CD14-positive monocyte (primary cell): Measurements from ENCODE around the gene LSM14B. TPM values are rescaled to one million over a fixed set of nuclear protein-coding genes. Genes with fewer than 3 reads are reported as not detected.
A peak's percentile ranks its signal among the peaks of the same experiment; 100 is the strongest.

Experiments
- DNase-seq, 3 donors: peaks; one replicate each; pipeline ENCODE4 v3.0.0-alpha.2; 2011 to 2022
- H2AFZ ChIP-seq: 2 replicates; pipeline ENCODE4 v1.6.0; 2012; ENCODE audit warnings: mild to moderate bottlenecking, low read depth, low read length, inconsistent platforms; ENCODE audit not compliant: insufficient read depth, poor library complexity, severe bottlenecking
- H3K27ac ChIP-seq, 2 donors: 1 replicate in 1 of 2; 2 replicates in 1 of 2; pipeline ENCODE4 v1.5.1; 2012 to 2013; ENCODE audit warnings: low read length in 2 of 2, control low read depth in 1 of 2, inconsistent platforms in 1 of 2, low read depth in 1 of 2, mild to moderate bottlenecking in 1 of 2
- H3K27me3 ChIP-seq, 2 donors: one replicate each; pipeline versions ENCODE4 v1.6.0 to v1.6.1; 2011 to 2013; ENCODE audit warnings: low read length in 2 of 2; ENCODE audit not compliant: control insufficient read depth in 2 of 2, insufficient read depth in 2 of 2
- H3K36me3 ChIP-seq, 2 donors: replicated peaks in 1 of 2; 1 replicate in 1 of 2; 2 replicates in 1 of 2; pipeline versions ENCODE4 v1.5.1 to v1.6.1; 2012 to 2013; ENCODE audit warnings: low read length in 2 of 2, control low read depth in 1 of 2, inconsistent platforms in 1 of 2, mild to moderate bottlenecking in 1 of 2; ENCODE audit not compliant: insufficient read depth in 2 of 2, control insufficient read depth in 1 of 2
- H3K4me1 ChIP-seq, 2 donors: 1 replicate in 1 of 2; 2 replicates in 1 of 2; pipeline versions ENCODE4 v1.5.1 to v1.6.1; 2012 to 2013; ENCODE audit warnings: low read length in 2 of 2, control low read depth in 1 of 2, inconsistent platforms in 1 of 2, mild to moderate bottlenecking in 1 of 2, moderate library complexity in 1 of 2; ENCODE audit not compliant: insufficient read depth in 2 of 2, control insufficient read depth in 1 of 2
- H3K4me2 ChIP-seq: replicated peaks from 2 replicates; pipeline ENCODE3; 2012; ENCODE audit warnings: low read length, moderate library complexity, mild to moderate bottlenecking; ENCODE audit not compliant: poor library complexity, severe bottlenecking; ENCODE audit errors: extremely low read depth
- H3K4me3 ChIP-seq, 3 experiments: fragments of 200-600 bp in 1 of 3; sonication (generic) in 1 of 3; replicated peaks in 1 of 3; 1 replicate in 2 of 3; 2 replicates in 1 of 3; pipeline ENCODE4 v1.5.1; 2011 to 2013; ENCODE audit warnings: low read length in 3 of 3, mild to moderate bottlenecking in 3 of 3, control low read depth in 2 of 3, low read depth in 2 of 3, inconsistent platforms in 1 of 3, moderate library complexity in 1 of 3
- H3K79me2 ChIP-seq: 2 replicates; pipeline ENCODE4 v1.6.0; 2012; ENCODE audit warnings: mild to moderate bottlenecking, control low read depth, inconsistent platforms, low read length, moderate library complexity; ENCODE audit not compliant: insufficient read depth
- H3K9ac ChIP-seq: 2 replicates; pipeline ENCODE4 v1.6.0; 2017; ENCODE audit warnings: low read length, mild to moderate bottlenecking; ENCODE audit not compliant: insufficient read depth, poor library complexity, severe bottlenecking
- H3K9me3 ChIP-seq, 2 donors: replicated peaks in 1 of 2; 1 replicate in 1 of 2; 2 replicates in 1 of 2; pipeline versions ENCODE4 v1.5.1 to v1.6.1; 2012 to 2013; ENCODE audit warnings: low read length in 2 of 2, control low read depth in 1 of 2; ENCODE audit not compliant: control insufficient read depth in 1 of 2, insufficient read depth in 1 of 2
- H4K20me1 ChIP-seq: 2 replicates; pipeline ENCODE4 v1.6.0; 2012; ENCODE audit warnings: mild to moderate bottlenecking, low read length, control low read depth, moderate library complexity; ENCODE audit not compliant: insufficient read depth
- H3K27ac Mint-ChIP-seq, 7 donors: one replicate each; pipeline ENCODE4 v1.8.0; 2020; ENCODE audit warnings: mild to moderate bottlenecking in 7 of 7, mixed read lengths in 7 of 7, moderate library complexity in 6 of 7, inconsistent platforms in 2 of 7
- H3K27me3 Mint-ChIP-seq, 3 donors: one replicate each; pipeline ENCODE4 v1.8.0; 2021 to 2022; ENCODE audit warnings: low read depth in 3 of 3, mild to moderate bottlenecking in 3 of 3, mixed read lengths in 3 of 3, moderate library complexity in 3 of 3, inconsistent platforms in 1 of 3
- H3K36me3 Mint-ChIP-seq, 2 donors: one replicate each; pipeline ENCODE4 v1.8.0; 2020; ENCODE audit warnings: mixed read lengths in 2 of 2, inconsistent platforms in 1 of 2, mild to moderate bottlenecking in 1 of 2
- H3K4me1 Mint-ChIP-seq: one replicate; pipeline ENCODE4 v1.8.0; 2020; ENCODE audit warnings: mild to moderate bottlenecking, mixed read lengths
- H3K4me3 Mint-ChIP-seq, 2 donors: one replicate each; pipeline ENCODE4 v1.8.0; 2020; ENCODE audit warnings: mild to moderate bottlenecking in 2 of 2, mixed read lengths in 2 of 2, moderate library complexity in 1 of 2
- H3K9me3 Mint-ChIP-seq, 7 donors: one replicate each; pipeline ENCODE4 v1.8.0; 2020 to 2022; ENCODE audit warnings: mixed read lengths in 7 of 7, mild to moderate bottlenecking in 6 of 7, moderate library complexity in 6 of 7, inconsistent platforms in 2 of 7
- CTCF ChIP-seq: fragments of 200-600 bp; IDR thresholded peaks from one replicate; pipeline ENCODE4 v1.8.0; 2022; ENCODE audit warnings: antibody characterized with exemption, mild to moderate bottlenecking
- WGBS: methylation state at CpG from one replicate; pipeline ENCODE4 v1.1.5; 2013; ENCODE audit warnings: missing lambda C conversion rate; ENCODE audit not compliant: insufficient coverage; 5-methylcytosine and 5-hydroxymethylcytosine counted together
- intact Hi-C, 2 donors: fragments of 100-400 bp; cut with micrococcal nuclease; formaldehyde crosslinking; loops; one replicate each; pipeline versions ENCODE4 v1.15.0 to v1.15.1; 2023
- polyA plus RNA-seq, 3 donors: library from polyadenylated mRNA; depleted of rRNA in 1 of 3; unstranded in 2 of 3; stranded (reverse) in 1 of 3; fragments of 300-500 nt in 2 of 3; fragments of >200 nt in 1 of 3; fragmentation: Illumina TruSeq in 2 of 3; gene quantifications; 1 replicate in 2 of 3; 2 replicates in 1 of 3; pipeline ENCODE4 v1.2.3, GENCODE V29; 2012 to 2021

LSM14B gene
- polyA plus RNA-seq, 3 donors, result 1.0 to 33.5 (median 1.4) TPM

- H3K79me2 ChIP-seq, result peaks cover 16% of the 10 kb centered on the region
- Mint-ChIP-seq H3K27me3 (peaks cover 14 to 36% (median 22%) of the 10 kb centered on the region in 3 donors), H3K27ac (no peak overlapping the region), H3K4me1 (peaks cover 15% of the 10 kb centered on the region), H3K36me3 (peaks cover 1% of the 10 kb centered on the region in 2 donors), H3K4me3 (no peak overlapping the region), H3K9me3 (peaks cover 0 to 26% (median 20%) of the 10 kb centered on the region in 7 donors)
- H3K27me3 ChIP-seq, result peaks cover 0 to 5% of the 10 kb centered on the region in 2 donors
- peaks cover 0 to 3% of the 10 kb centered on the region in 2 donors for H3K36me3 ChIP-seq
- no peak for TF ChIP-seq CTCF
- intact Hi-C loops, result no loop called here
- no peak overlapping the region for H2AFZ ChIP-seq
- WGBS, result 95% methylated on average over 5 of the region's 5 CpGs
- no peak overlapping the region for H3K4me3 ChIP-seq
- H4K20me1 ChIP-seq, result peaks cover 11% of the 10 kb centered on the region
- no peak overlapping the region for H3K9ac ChIP-seq
- H3K4me1 ChIP-seq, result peaks cover 17 to 23% of the 10 kb centered on the region in 2 donors
- no peak for DNase-seq
- peaks cover 0 to 15% of the 10 kb centered on the region in 2 donors for H3K9me3 ChIP-seq
- H3K4me2 ChIP-seq, result no peak overlapping the region
- no peak overlapping the region for H3K27ac ChIP-seq
Observed at GRCh38 chr20:62119115-62119514, 3.2 kb upstream of the LSM14B start.

GRCh38 chr20:62119591-62120364, 2.5 kb upstream of the LSM14B start:
- H3K79me2 ChIP-seq, result peaks cover 22% of the 10 kb centered on the region
- Mint-ChIP-seq H3K27ac (peak overlapping the region in 1 of 7 donors; percentile 67), H3K27me3 (peaks cover 9 to 33% (median 22%) of the 10 kb centered on the region in 3 donors), H3K4me1 (peaks cover 19% of the 10 kb centered on the region), H3K36me3 (peaks cover 8% of the 10 kb centered on the region in 2 donors), H3K4me3 (no peak overlapping the region), H3K9me3 (peaks cover 0 to 22% (median 14%) of the 10 kb centered on the region in 7 donors)
- no peak overlapping the region for H3K9ac ChIP-seq
- no peak overlapping the region for H3K27ac ChIP-seq
- H3K4me1 ChIP-seq, result peaks cover 17 to 27% of the 10 kb centered on the region in 2 donors
- H2AFZ ChIP-seq, result no peak overlapping the region
- peaks cover 0 to 5% of the 10 kb centered on the region in 2 donors for H3K27me3 ChIP-seq
- H3K36me3 ChIP-seq, result peaks cover 4 to 10% of the 10 kb centered on the region in 2 donors
- H3K4me2 ChIP-seq, result no peak overlapping the region
- H3K9me3 ChIP-seq, result peaks cover 0 to 9% of the 10 kb centered on the region in 2 donors
- H3K4me3 ChIP-seq, result no peak overlapping the region
- H4K20me1 ChIP-seq, result peaks cover 17% of the 10 kb centered on the region
- intact Hi-C loops, result loop anchor here in 1 of 2 donors (1.0 to 10.0 kb wide), 4 partner anchors 53 to 185 kb away; partner anchors contain the start of genes ADRM1, MTG2 and OSBPL2
- TF ChIP-seq CTCF, result no peak
- DNase-seq, result no peak
- 97% methylated on average over 8 of the region's 10 CpGs for WGBS
